Measurements from ENCODE around the gene BLVRB.

DNA sequence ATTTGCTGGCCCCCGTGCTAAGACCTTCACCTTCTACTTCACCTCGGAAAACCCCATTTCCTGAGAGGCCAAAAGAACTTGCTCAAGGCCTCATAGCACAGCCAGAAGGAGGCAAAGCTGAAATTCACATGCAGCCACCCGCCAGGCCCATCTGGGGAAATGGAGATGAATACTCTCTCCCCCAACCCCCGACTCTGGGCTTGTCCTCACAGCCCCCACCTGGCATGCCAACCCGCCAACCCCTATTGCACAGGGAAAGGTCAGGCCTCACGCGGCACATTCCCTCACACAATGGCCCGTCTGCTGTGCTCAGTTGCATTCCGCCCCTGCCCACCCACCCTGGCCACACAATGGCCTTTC is 55.5 kb downstream of the BLVRB start:
- TF ChIP-seq EZH2 (IDR thresholded peaks at IDR 0.05; ENCODE audit: insufficient read depth, poor library complexity, severe bottlenecking): no peak
- TF ChIP-seq EZH2phosphoT487 (IDR thresholded peaks at IDR 0.05; ENCODE audit: insufficient read depth, low read depth): no peak

Measured in GM23248 (cell line).